Endodermal cell (in vitro differentiated cells): Measurements from ENCODE around the gene MRTFA. TPM values are rescaled to one million over a fixed set of nuclear protein-coding genes. Genes with fewer than 3 reads are reported as not detected.
"Not testable (repeated sequence)": the region's sequence is repeated elsewhere in the genome, so short reads cannot be mapped to it uniquely, and the experiment has no call there.

Experiments
- DNase-seq: peaks from one replicate; pipeline ENCODE4 v3.0.0-alpha.2; 2017
- H3K27ac ChIP-seq: 2 replicates; pipeline ENCODE4 v1.5.1; 2013; ENCODE audit warnings: mild to moderate bottlenecking, low read depth, low read length, moderate library complexity
- H3K27me3 ChIP-seq: 2 replicates; pipeline ENCODE4 v1.6.1; 2013; ENCODE audit warnings: mild to moderate bottlenecking, low read length, moderate library complexity; ENCODE audit not compliant: insufficient read depth, control insufficient read depth, poor library complexity, severe bottlenecking
- H3K36me3 ChIP-seq: 2 replicates; pipeline ENCODE4 v1.7.0; 2013; ENCODE audit warnings: mild to moderate bottlenecking, low read length, moderate library complexity; ENCODE audit not compliant: control insufficient read depth, insufficient read depth
- H3K4me1 ChIP-seq: one replicate; pipeline ENCODE4 v1.7.0; 2013; ENCODE audit warnings: low read length; ENCODE audit not compliant: control insufficient read depth, insufficient read depth
- H3K4me3 ChIP-seq: 2 replicates; pipeline ENCODE4 v1.5.1; 2013; ENCODE audit warnings: mild to moderate bottlenecking, low read length, moderate library complexity
- H3K9ac ChIP-seq: 2 replicates; pipeline ENCODE4 v1.6.1; 2013; ENCODE audit warnings: mild to moderate bottlenecking, low read length, moderate library complexity; ENCODE audit not compliant: poor library complexity, severe bottlenecking; ENCODE audit errors: extremely low read depth
- H3K9me3 ChIP-seq: 2 replicates; pipeline ENCODE4 v1.6.1; 2013; ENCODE audit warnings: mild to moderate bottlenecking, low read length, moderate library complexity; ENCODE audit not compliant: control insufficient read depth
- H3K27ac Mint-ChIP-seq: 2 replicates; pipeline ENCODE4 v1.8.0; 2020; ENCODE audit warnings: mixed read lengths
- H3K27me3 Mint-ChIP-seq: 2 replicates; pipeline ENCODE4 v1.8.0; 2021; ENCODE audit warnings: mild to moderate bottlenecking, mixed read lengths; ENCODE audit not compliant: insufficient read depth
- H3K36me3 Mint-ChIP-seq: 2 replicates; pipeline ENCODE4 v1.8.0; 2020; ENCODE audit warnings: low read depth, mixed read lengths
- H3K4me1 Mint-ChIP-seq: 2 replicates; pipeline ENCODE4 v1.8.0; 2020; ENCODE audit warnings: mixed read lengths
- H3K4me3 Mint-ChIP-seq: 2 replicates; pipeline ENCODE4 v1.8.0; 2020; ENCODE audit warnings: mild to moderate bottlenecking, moderate library complexity, mixed read lengths
- H3K9me3 Mint-ChIP-seq: 2 replicates; pipeline ENCODE4 v1.8.0; 2020; ENCODE audit warnings: mild to moderate bottlenecking, mixed read lengths
- CTCF ChIP-seq: fragments of 200-600 bp; sonication (generic); conservative IDR thresholded peaks from 2 replicates; pipeline ENCODE4 v1.5.0; 2021; ENCODE audit warnings: antibody characterized with exemption, mild to moderate bottlenecking
- WGBS, 2 experiments: methylation state at CpG; one replicate each; pipeline versions ENCODE4 v1.1.5 to v1.1.7; 2013; ENCODE audit warnings: missing lambda C conversion rate in 2 of 2, mixed read lengths in 1 of 2; ENCODE audit not compliant: insufficient coverage in 1 of 2, insufficient read length in 1 of 2; 5-methylcytosine and 5-hydroxymethylcytosine counted together
- total RNA-seq, 2 donors: library from RNA; stranded (reverse); fragmentation: NEBNext Ultra II Directional in 1 of 2; extraction: Animal tissue kit (Norgen Biotek cat#: 25700) in 1 of 2; gene quantifications; 2 replicates in 1 of 2; 3 replicates in 1 of 2; pipeline ENCODE4 v1.2.1, GENCODE V29; 2021

MRTFA gene
- total RNA-seq, 2 donors from 2014 or later: 43.3 to 44.7 TPM

DNA sequence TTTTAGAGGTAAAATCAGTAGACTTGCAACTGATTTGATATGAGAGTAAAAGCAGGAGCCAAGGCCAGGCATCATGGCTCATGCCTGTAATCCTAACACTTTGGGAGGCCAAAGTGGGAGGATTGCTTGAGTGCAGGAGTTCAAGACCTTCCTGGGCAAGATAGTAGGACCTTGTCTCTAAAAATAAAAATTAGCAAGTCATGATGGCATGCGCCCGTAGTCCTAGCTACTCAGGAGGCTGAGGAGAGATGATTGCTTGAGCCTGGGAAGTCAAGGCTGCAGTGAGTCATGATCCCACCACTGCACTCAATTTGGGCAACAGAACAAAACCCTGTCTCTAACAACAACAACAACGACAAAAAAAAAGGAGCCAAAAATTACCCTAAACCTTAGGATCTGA, 252.6 kb downstream of the MRTFA start:
- peaks cover 3% of the 10 kb centered on the region for H3K36me3 ChIP-seq
- Mint-ChIP-seq H3K36me3 (peaks cover 1% of the 10 kb centered on the region), H3K9me3 (no peaks in the 10 kb centered on the region), H3K4me1 (peaks cover 20% of the 10 kb centered on the region), H3K27me3 (no peaks in the 10 kb centered on the region), H3K4me3 (no peak overlapping the region), H3K27ac (no peak overlapping the region)
- no peak overlapping the region for H3K9ac ChIP-seq
- H3K9me3 ChIP-seq: no peaks in the 10 kb centered on the region
- 97 to 100% methylated on average over 2 of the region's 3 CpGs for WGBS, 2 experiments
- TF ChIP-seq CTCF: no peak
- H3K4me3 ChIP-seq: no peak overlapping the region
- H3K27me3 ChIP-seq: no peaks in the 10 kb centered on the region
- H3K27ac ChIP-seq: no peak overlapping the region
- DNase-seq: no peak
- H3K4me1 ChIP-seq: peaks cover 4% of the 10 kb centered on the region

GRCh38 chr22:40381461-40381860, 255.1 kb downstream of the MRTFA start:
- H3K36me3 ChIP-seq: no peaks in the 10 kb centered on the region
- H3K27ac Mint-ChIP-seq: no peak overlapping the region
- H3K9me3 Mint-ChIP-seq: no peaks in the 10 kb centered on the region
- no peaks in the 10 kb centered on the region for H3K27me3 ChIP-seq
- peaks cover 8% of the 10 kb centered on the region for H3K4me1 Mint-ChIP-seq
- 86% methylated on average over 3 of the region's 3 CpGs; no CpG with 5 or more reads in 1 of the 2 experiments for WGBS, 2 experiments
- no peak overlapping the region for H3K4me3 ChIP-seq
- no peaks in the 10 kb centered on the region for H3K27me3 Mint-ChIP-seq
- no peak for DNase-seq
- TF ChIP-seq CTCF: no peak
- H3K9me3 ChIP-seq: no peaks in the 10 kb centered on the region
- H3K27ac ChIP-seq: no peak overlapping the region
- no peaks in the 10 kb centered on the region for H3K4me1 ChIP-seq
- no peaks in the 10 kb centered on the region for H3K36me3 Mint-ChIP-seq
- no peak overlapping the region for H3K4me3 Mint-ChIP-seq
- no peak overlapping the region for H3K9ac ChIP-seq

GRCh38 chr22:40378448-40378847, 258.1 kb downstream of the MRTFA start:
- not testable (repeated sequence) for H3K9me3 Mint-ChIP-seq, H3K27me3 ChIP-seq

GRCh38 chr22:40377931-40378330, 258.6 kb downstream of the MRTFA start:
- TF ChIP-seq CTCF: no peak
- no peak for DNase-seq
- H3K4me1 ChIP-seq: no peaks in the 10 kb centered on the region
- H3K27ac ChIP-seq: no peak overlapping the region
- Mint-ChIP-seq H3K4me3 (no peak overlapping the region), H3K4me1 (peaks cover 4% of the 10 kb centered on the region), H3K9me3 (no peaks in the 10 kb centered on the region), H3K27me3 (no peaks in the 10 kb centered on the region), H3K27ac (no peak overlapping the region), H3K36me3 (peaks cover 22% of the 10 kb centered on the region)
- no peak overlapping the region for H3K4me3 ChIP-seq
- H3K36me3 ChIP-seq: peaks cover 5% of the 10 kb centered on the region
- WGBS, 2 experiments: 86 to 92% methylated on average over 2 of the region's 2 CpGs
- H3K27me3 ChIP-seq: no peaks in the 10 kb centered on the region
- H3K9me3 ChIP-seq: no peaks in the 10 kb centered on the region
- H3K9ac ChIP-seq: no peak overlapping the region

More at GRCh38 chr22:40378448-40378847, 258.1 kb downstream of the MRTFA start:
- peaks cover 17% of the 10 kb centered on the region for H3K36me3 Mint-ChIP-seq
- DNase-seq, H3K4me1 Mint-ChIP-seq, H3K36me3 ChIP-seq, H3K27me3 Mint-ChIP-seq, H3K9ac ChIP-seq, H3K27ac Mint-ChIP-seq, H3K4me3 ChIP-seq, H3K4me3 Mint-ChIP-seq, H3K9me3 ChIP-seq, H3K27ac ChIP-seq, H3K4me1 ChIP-seq: not testable (repeated sequence)
- WGBS, 2 experiments: 96 to 100% methylated on average over 8 to 11 of the region's 11 CpGs
